HL-60/S4 treated with retinoic acid at 250 ng/mL for 4 days and 3 days (cell line): ENCODE data around the gene PTPRJ.

ENCODE experiments used
- in situ Hi-C: fragments of 300-500 bp; cut with MboI; formaldehyde crosslinking; loops from 2 replicates; pipeline ENCODE4 v1.7.0; 2022; ENCODE audit warnings: low sequenced_read_pairs

The PTPRJ gene

DNA sequence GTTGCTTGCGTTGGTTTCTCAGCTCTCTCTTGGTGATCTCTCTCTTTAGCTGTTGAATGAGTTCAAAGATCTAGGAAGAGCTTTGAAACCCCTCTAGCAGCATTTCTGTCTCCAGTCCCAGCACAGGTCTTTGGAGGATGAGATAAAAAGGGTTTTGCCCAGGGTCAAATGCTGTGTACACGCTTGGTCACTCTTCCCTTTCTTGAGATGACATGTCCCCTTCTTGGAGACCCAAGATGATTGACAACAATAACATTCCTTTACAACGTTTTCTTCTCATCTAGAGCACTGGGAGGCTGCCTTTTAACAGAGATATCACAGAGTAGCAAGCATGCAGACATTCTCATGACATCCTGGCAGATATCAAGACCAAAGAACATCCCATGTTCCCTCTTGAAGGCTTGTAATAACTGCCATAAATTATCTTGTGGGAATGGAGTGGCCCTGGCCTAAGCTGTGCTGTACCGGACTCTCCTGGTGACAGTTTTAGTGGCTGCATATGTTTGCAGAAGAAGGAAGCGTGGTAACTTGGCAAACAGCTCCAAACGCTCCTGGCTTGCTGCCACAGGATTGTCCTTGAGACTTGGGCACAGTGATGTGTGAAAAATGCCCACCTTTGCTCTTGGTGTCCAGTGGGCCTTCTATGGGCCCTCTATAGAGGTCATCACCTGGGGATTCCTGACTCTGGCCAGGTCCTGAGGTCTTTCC lies 107.8 kb downstream of the PTPRJ start:
- in situ Hi-C loops = no loop called here

DNA sequence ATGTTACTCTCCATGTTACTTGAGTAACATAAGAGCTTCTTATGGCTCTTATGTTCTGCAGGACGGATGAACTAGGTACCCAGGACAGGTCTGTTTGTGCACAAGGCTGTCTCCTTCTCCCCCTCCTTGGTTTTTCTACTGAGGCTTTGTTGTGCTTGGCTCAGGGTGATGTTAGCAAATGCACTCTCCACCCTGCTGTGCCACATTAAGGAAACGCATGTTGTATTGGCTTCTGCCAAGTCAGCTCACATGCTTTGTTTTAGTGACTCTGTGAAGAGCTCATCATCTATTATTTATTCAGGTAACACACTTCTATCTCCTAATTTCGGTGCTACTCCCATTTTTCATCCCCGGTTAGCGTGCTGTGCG lies 108.3 kb downstream of the PTPRJ start:
- in situ Hi-C loops = no loop called here

GRCh38 chr11:48090174-48090573 lies 109.8 kb downstream of the PTPRJ start:
- in situ Hi-C loops = no loop called here

DNA sequence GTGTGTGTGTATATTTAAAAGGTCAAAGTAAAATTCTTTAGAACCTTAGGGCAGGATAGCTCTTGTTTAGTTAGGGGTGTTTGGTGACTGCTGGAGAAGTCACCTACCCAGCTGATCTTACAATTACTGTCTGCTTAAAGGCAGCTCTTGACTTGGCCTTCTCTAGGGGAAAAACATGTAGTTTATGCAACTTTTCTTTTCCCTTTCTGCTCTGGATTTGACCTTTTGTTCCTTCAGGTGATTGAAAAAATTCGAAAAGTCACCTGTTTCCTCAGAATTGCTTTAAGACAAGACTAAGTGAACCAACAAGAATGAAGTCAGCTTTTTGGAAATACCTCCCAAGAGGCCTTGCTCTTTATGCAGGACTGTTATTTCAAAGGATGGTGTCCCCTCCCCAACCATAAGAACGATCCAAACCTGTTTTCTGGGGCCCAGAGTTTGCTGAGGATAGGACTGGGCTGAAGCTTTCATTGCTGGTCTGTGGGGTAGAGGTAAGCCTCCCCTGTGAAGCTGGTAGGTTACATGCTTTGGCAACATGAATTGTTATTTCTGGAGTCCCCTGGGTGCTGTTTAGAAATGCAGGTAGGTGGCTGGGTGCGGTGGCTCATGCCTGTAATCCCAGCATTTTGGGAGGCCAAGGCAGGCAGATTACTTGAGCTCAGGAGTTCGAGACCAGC lies 111.2 kb downstream of the PTPRJ start:
- in situ Hi-C loops = no loop called here

GRCh38 chr11:48093323-48093722 lies 113.0 kb downstream of the PTPRJ start:
- in situ Hi-C loops = no loop called here

- in situ Hi-C loops = no loop called here
Measured at GRCh38 chr11:48093795-48094642, 113.7 kb downstream of the PTPRJ start.

- in situ Hi-C loops = no loop called here
Measured at GRCh38 chr11:48094643-48095339, 114.4 kb downstream of the PTPRJ start.

DNA sequence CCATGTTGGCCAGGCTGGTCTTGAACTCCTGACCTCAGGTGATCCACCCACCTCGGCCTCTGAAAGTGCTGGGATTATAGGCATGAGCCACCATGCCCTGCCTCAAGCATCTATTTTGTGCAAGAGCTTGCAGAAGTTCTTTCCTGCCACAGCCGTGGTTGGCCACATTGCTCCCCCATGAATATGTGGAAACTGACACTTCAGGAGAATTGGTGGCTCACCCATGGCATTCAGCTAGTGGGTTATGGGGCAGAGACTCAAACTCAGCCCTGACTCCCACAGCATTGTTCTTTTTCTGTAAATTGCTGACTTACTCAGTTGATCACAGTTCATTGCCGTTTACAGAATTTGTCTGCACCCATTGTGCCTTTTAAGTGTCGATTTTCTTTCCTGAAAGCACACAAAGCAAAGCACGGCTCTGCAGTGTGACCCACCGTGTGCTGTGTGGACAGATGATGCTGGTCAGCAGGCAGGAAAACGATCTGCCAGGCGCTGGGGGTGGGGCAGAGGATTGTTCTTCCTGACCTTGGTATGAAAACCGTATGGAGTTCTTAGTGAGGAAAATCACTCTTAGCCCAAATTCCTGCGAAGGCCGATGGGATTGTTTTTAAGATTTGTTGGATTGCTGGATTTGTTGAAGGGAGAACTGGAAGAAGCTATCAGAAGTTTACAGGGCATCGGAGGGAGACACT lies 115.6 kb downstream of the PTPRJ start:
- in situ Hi-C loops = no loop called here

DNA sequence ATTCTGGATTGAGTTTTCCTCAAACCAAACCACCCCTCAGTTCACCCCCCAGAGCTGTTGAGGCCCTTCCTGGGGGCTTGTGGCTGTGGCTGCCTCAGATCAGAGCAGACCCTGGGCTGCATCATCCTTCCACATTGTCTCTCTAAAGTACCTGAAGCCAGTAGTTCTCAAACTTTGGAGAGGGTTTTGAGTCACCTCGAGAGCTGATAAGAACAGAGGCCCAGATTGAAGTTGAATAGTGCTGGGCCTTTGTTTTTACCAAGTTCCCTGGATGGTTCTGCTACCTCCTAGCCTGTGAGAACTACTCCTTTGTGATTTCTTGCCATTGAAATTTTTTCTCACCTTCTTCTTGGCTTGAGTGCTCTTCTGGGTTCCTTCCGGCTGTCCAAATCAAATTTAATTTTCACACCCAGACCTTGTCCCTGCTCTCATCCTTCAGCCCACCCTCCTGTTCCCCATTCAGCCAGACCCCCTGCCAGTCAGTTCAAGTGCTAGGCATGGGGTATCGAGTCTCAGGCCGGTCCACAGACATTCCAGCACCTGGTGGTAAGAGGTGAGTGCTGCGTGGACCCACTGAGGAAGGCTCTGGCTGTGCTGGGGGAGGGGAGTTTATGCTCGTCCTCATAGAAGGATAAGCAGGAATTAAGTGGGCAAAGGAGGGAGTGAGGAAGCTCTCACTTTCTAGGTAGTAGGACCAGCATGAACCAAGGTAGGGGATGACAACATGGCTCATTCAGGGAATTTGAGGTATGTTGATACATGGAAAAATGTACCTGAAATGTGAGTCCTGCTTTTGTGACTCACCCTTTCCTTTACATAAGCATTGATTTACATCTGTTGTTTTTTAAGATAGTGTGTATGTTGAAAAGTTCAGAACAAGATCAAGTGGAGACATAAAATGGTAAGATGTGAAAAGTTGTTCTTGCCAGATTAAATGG lies 116.5 kb downstream of the PTPRJ start:
- in situ Hi-C loops = no loop called here

- in situ Hi-C loops = no loop called here
Measured at GRCh38 chr11:48098024-48098423, 117.7 kb downstream of the PTPRJ start.

GRCh38 chr11:48099916-48100446 lies 119.6 kb downstream of the PTPRJ start:
- in situ Hi-C loops = loop anchor here (10.0 to 25.0 kb wide), 2 partner anchors 135 to 263 kb away; partner anchors contain the start of gene NUP160

GRCh38 chr11:48101044-48101733 lies 120.8 kb downstream of the PTPRJ start:
- in situ Hi-C loops = loop anchor here (10.0 to 25.0 kb wide), 2 partner anchors 136 to 264 kb away; partner anchors contain the start of gene NUP160

DNA sequence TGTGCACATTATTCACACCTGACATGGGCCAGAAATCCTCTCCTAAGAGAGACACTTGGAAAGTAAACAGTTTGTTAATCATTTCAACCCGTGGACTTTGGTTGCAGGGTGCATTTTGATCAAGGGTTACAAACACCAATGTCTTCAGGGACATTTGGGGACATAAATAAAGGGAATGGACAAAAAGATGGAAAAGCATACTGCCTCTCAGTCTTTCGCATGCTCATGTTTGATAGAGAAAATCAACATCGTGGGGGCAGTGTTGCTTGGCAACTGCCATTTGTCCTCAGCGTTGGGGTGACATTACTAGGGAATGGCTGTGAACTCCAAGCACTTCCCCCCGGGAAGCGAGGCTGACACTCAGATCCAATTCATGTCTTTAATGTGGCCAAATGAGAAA lies 121.6 kb downstream of the PTPRJ start:
- in situ Hi-C loops = loop anchor here (10.0 to 25.0 kb wide), 2 partner anchors 137 to 265 kb away; partner anchors contain the start of gene NUP160

DNA sequence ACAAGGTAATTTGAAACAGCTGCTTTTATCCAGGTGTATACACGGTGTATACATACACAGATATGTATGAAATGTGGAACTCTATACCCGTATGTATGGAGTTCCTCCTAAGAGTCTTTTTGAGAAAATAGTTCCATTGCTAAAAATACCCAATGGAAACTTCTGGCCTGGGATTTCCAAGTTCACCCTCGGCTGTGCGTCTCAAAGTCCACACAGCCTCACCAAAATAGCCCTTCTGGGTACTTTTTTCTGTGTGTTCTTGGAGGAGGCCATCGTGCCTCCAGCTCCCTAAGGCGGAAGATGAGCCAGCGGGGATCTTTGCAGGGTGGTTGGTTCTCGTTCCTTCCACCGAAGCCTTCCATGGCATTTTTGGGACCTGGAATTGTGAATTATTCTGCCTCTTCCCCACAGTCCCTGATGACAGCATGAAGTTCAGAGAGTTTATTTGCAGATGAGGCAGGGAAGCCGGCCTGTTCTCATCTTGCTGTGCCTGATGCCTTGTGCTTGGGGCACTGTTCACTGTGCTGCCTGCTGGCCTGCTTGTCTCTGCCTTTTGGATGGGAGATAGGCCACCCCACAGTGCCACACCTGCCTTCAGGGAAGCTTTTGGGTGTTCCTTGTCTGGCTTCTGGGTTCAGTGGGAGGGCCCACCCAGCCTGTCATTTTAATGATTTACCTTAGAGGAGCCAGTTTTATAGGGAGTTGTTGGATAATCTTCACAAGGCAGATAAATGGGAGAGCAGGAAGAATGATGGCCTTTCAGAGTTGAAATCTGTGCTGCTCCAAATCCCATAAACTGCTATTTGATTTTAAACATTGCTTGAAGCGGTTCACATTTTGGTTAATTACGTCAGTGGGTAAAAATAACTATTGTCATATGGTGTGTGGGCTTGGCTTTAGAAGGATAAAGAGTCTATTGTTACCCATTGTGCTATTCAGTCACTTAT lies 123.5 kb downstream of the PTPRJ start:
- in situ Hi-C loops = loop anchor here (10.0 to 25.0 kb wide), 2 partner anchors 139 to 267 kb away; partner anchors contain the start of gene NUP160

GRCh38 chr11:48104568-48104924 lies 124.2 kb downstream of the PTPRJ start:
- in situ Hi-C loops = loop anchor here (10.0 to 25.0 kb wide), 2 partner anchors 140 to 267 kb away; partner anchors contain the start of gene NUP160

DNA sequence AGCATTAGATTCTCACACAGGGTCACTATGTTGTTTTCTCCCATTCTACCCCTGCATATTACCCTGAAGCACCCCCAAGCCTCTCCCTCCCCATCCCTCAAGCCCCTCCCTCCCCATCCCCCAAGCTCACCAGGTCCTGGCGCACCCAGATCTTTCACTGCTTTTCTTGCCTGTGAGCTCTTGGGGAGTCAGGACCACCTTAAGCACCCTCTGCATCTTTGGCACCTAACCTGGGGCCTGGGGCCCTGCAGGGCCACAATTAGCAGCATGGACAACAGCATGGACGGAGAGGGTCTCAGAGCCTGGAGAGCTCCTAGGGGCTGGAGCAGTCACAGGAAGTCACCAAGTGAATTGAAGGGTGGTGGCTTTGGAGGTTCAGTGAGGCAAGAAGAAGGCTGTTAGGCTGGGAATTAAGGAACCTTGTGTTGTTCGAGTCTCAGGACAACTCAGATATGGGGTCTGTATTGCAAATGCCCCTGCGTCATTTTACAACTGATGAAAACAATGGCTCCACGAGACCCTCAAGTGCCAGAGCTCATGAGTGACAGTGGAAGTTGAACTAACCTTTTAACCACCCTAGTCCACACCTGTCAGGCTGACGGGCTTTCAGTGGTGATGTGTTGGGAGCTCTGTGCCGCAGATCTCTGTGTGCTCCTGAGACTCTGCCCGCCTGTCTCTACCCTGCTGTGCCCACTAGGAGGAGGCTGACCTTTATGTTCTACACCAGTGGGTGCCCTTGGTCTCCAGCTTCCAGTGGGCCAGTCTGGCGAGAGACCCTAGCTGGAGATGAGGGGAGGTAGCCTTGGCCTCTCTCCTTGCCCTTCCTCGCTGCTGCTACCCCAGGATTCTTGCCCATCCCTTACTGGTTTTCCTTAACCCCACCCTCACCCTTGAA lies 125.0 kb downstream of the PTPRJ start:
- in situ Hi-C loops = loop anchor here (10.0 to 25.0 kb wide), 2 partner anchors 141 to 268 kb away; partner anchors contain the start of gene NUP160
